Measurements from ENCODE around the gene CMIP. TPM values are rescaled to one million over a fixed set of nuclear protein-coding genes. Genes with fewer than 3 reads are reported as not detected.
A peak's percentile ranks its signal among the peaks of the same experiment; 100 is the strongest.

CMIP gene
- total and polyA plus RNA-seq, 10 of the 15 experiments (the other 5 are each of a cell fraction or from before 2014, with no cell fraction given), result 1.2 to 43.2 (median 4.4) TPM

- TF ChIP-seq BHLHE40 (IDR thresholded peaks at IDR 0.05; ENCODE audit: borderline replicate concordance in 1 of 2, low read depth in 2 of 2, low read length in 1 of 2) (peak; percentile 56 to 57; a peak in 3 of 4 replicates), BCL11A (IDR thresholded peaks at IDR 0.05; ENCODE audit: low read depth, low read length) (peak; percentile 63; the same call in 1 of the 2 replicates), MLLT1 (IDR thresholded peaks at IDR 0.05) (no peak), NR2C1 (IDR thresholded peaks at IDR 0.05) (no peak), NBN (IDR thresholded peaks at IDR 0.05) (peak; percentile 68), SMC3 (IDR thresholded peaks at IDR 0.05; ENCODE audit: borderline replicate concordance, low read length) (no peak), ZSCAN29 (IDR thresholded peaks at IDR 0.05) (no peak), IKZF1 (conservative IDR thresholded peaks at IDR 0.05) (peak; percentile 94), SPI1 (IDR thresholded peaks at IDR 0.05; ENCODE audit: borderline replicate concordance, insufficient read depth, low read depth, low read length) (peak; percentile 100), JUND (IDR thresholded peaks at IDR 0.05; ENCODE audit: low read depth, low read length) (no peak), IKZF2 (IDR thresholded peaks at IDR 0.05) (peak; percentile 95 to 96), SRF (IDR thresholded peaks at IDR 0.05; ENCODE audit: low read depth in 2 of 2, low read length in 2 of 2) (0 out of 4 replicates have a peak, but pooled peaks of 1 of the 2 experiments have one; percentile 53), EGR1 (IDR thresholded peaks at IDR 0.05; ENCODE audit: borderline replicate concordance in 1 of 2, low read depth in 2 of 2, low read length in 2 of 2) (peak in 1 of 2 experiments; percentile 56; a peak in 1 of 3 replicates), CREM (IDR thresholded peaks at IDR 0.05; ENCODE audit: low read depth) (peak; percentile 66), ZZZ3 (IDR thresholded peaks at IDR 0.05; ENCODE audit: control insufficient read depth, insufficient read length, low read depth) (no peak), NR2F1 (conservative IDR thresholded peaks at IDR 0.05) (peak; percentile 28; the same call in 1 of the 2 replicates), GABPA (IDR thresholded peaks at IDR 0.05; ENCODE audit: low read depth) (peak; percentile 24; the same call in 1 of the 2 replicates), CEBPB (IDR thresholded peaks at IDR 0.05; ENCODE audit: borderline replicate concordance in 1 of 2, low read depth in 2 of 2, low read length in 2 of 2) (no peak), RB1 (IDR thresholded peaks at IDR 0.05; ENCODE audit: borderline replicate concordance) (peak; percentile 73; the same call in 1 of the 2 replicates), POLR2A (IDR thresholded peaks at IDR 0.05; ENCODE audit: low read depth, low read length) (peak; percentile 86), EED (IDR thresholded peaks at IDR 0.05; ENCODE audit: low read depth) (peak; percentile 97), ZNF687 (IDR thresholded peaks at IDR 0.05) (peak; percentile 72), CHD2 (IDR thresholded peaks at IDR 0.05; ENCODE audit: borderline replicate concordance, low read depth, low read length) (peak; percentile 27; the same call in 1 of the 2 replicates), HDAC6 (IDR thresholded peaks at IDR 0.05; ENCODE audit: unreplicated experiment) (no peak)
- TF ChIP-seq, protein P1, sequence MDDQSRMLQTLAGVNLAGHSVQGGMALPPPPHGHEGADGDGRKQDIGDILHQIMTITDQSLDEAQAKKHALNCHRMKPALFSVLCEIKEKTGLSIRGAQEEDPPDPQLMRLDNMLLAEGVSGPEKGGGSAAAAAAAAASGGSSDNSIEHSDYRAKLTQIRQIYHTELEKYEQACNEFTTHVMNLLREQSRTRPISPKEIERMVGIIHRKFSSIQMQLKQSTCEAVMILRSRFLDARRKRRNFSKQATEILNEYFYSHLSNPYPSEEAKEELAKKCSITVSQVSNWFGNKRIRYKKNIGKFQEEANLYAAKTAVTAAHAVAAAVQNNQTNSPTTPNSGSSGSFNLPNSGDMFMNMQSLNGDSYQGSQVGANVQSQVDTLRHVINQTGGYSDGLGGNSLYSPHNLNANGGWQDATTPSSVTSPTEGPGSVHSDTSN (IDR thresholded peaks at IDR 0.05; ENCODE audit: insufficient replicate concordance, low read depth, low read length), result no peak
These were observed 307.7 kb downstream of the CMIP start (continued) for GRCh38 chr16:81752225-81752875.

Data from GM12878 (cell line).